Activated CD8-positive, alpha-beta T cell treated with anti-CD3 and anti-CD28 coated beads for 36 hours (primary cell): ENCODE data around the gene OXSR1. TPM values are rescaled to one million over a fixed set of nuclear protein-coding genes. Genes with fewer than 3 reads are reported as not detected.

Experiments used
- ATAC-seq: fragments of 200-7000 bp; cut with Tn5 transposase; one replicate; pipeline ENCODE4 v1.10.0; 2021; ENCODE audit warnings: mild to moderate bottlenecking, moderate library complexity
- CTCF ChIA-PET: fragments of 350-600 bp; sonication (Branson Sonifier 250); formaldehyde crosslinking; loops from one replicate; lab custom pipeline; 2021; ENCODE audit warnings: antibody characterized with exemption; lab: Charles Lee
- POLR2A ChIA-PET: fragments of 350-600 bp; sonication (Branson Sonifier 250); formaldehyde crosslinking; loops from one replicate; lab custom pipeline; 2021; ENCODE audit warnings: antibody characterized with exemption; lab: Charles Lee
- DNase-seq: peaks from one replicate; pipeline ENCODE4 v3.0.0-alpha.2; 2020
- H3K27ac Mint-ChIP-seq: one replicate; pipeline ENCODE4 v1.8.0; 2021; ENCODE audit warnings: mild to moderate bottlenecking, mixed read lengths
- H3K27me3 Mint-ChIP-seq: one replicate; pipeline ENCODE4 v1.8.0; 2021; ENCODE audit warnings: mixed read lengths
- H3K36me3 Mint-ChIP-seq: one replicate; pipeline ENCODE4 v1.8.0; 2021; ENCODE audit warnings: low read depth, mixed read lengths
- H3K4me1 Mint-ChIP-seq: one replicate; pipeline ENCODE4 v1.8.0; 2021; ENCODE audit warnings: low read depth, mixed read lengths
- H3K4me3 Mint-ChIP-seq: one replicate; pipeline ENCODE4 v1.8.0; 2021; ENCODE audit warnings: mild to moderate bottlenecking, moderate library complexity, mixed read lengths
- H3K9me3 Mint-ChIP-seq: one replicate; pipeline ENCODE4 v1.8.0; 2021; ENCODE audit warnings: mixed read lengths
- CTCF ChIP-seq: fragments of 200-600 bp; IDR thresholded peaks from one replicate; pipeline ENCODE4 v1.8.0; 2022; ENCODE audit warnings: antibody characterized with exemption, mild to moderate bottlenecking
- intact Hi-C: fragments of 100-400 bp; cut with micrococcal nuclease; formaldehyde crosslinking; loops from one replicate; pipeline ENCODE4 v1.10.0; 2022
- total RNA-seq, 2 experiments: library from RNA; stranded (reverse); gene quantifications; one replicate each; pipeline ENCODE4 v1.2.3, GENCODE V29; 2021

Gene OXSR1
- total RNA-seq, 2 experiments from 2014 or later = 56.5 to 57.9 TPM

DNA sequence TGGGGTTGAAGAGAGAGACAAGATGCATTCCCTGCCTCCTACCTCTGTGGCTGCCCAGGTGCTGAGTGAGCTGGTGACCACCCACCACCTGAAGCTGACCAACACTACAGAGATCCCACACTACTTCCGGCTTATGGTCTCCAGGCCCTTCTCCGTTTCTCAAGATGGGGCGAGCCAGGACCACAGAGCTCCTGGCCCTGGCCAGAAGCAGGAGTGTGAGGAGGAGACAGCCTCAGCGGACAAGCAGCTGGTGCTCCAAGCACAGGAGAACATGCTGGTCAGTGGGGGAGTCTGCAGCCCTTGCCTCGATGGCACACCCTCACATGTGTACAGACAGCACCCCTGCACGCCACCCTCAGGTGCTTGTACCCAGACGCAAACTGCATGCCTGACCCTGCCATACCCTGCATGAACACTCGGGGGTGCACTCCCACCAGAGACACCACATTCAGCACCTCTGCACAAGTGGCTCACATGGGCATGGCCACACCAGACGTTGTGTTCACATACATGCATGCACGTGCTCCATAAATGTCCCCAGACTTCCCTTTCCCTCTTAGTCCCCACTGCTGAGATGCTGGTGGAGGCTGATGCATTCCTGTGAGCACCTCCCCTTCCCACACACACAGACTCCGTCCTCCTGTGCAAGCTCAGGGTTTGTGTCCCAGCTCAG lies 47.5 kb upstream of the OXSR1 start:
- peak; percentile 87 for DNase-seq
- ChIA-PET POLR2A (interaction anchor here (0.6 to 1.6 kb wide), 4 partner anchors 15 to 23 kb away, joined by 3 to 5 read pairs (median 4); partner anchors contain the start of gene MYD88), CTCF (interaction anchor here (0.5 to 4.3 kb wide), 28 partner anchors 9 to 404 kb away, joined by 3 to 20 read pairs (median 4); no protein-coding TSS in a partner anchor)
- ATAC-seq = peak; percentile 97
- H3K9me3 Mint-ChIP-seq = no peaks in the 10 kb centered on the region
- no peak overlapping the region for H3K27ac Mint-ChIP-seq
- H3K27me3 Mint-ChIP-seq = no peaks in the 10 kb centered on the region
- H3K4me3 Mint-ChIP-seq = no peak overlapping the region
- TF ChIP-seq CTCF = peak; percentile 86
- intact Hi-C loops = loop anchor here (10.0 kb wide), 1 partner anchor 367 kb away; no protein-coding TSS in a partner anchor
- H3K36me3 Mint-ChIP-seq = peaks cover 12% of the 10 kb centered on the region
- H3K4me1 Mint-ChIP-seq = peaks cover 7% of the 10 kb centered on the region

DNA sequence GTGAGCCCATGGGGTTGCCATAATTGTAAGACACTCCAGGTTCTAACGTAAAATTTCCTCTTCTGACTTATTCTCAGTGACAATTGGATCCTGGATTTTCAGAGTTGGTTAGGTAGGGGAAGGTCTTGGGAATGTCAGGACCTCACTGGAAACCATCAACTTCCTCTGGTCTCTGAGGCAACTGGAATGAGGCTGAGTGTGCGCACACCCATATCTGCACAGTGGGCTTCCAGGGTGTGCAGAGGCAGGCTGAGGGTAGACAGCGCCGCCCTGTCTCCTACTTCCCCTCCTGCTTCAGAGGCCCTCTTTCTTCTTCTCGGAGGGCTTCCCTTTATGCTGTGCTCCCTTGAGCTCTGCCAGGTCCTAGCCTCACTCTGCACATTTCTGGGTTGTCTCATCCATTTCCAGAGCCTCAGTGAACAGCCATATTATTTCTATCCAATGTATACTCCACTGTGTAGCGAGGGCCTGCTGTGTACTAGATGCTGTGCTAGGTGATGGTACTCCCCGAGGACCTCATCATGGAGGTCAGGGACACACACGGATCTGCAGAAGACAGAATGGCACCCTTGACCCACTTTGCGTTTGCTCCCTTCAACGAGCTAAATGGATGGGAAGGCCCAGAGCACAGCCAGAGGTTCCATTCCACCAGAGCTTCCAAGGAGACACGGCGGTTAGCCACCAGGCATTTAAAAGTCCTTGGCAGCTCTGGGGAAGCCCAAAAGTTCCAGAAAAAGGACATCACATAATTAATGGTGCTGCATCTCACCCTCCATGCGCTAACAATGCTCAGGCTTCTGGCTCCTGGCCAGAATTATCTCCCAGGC lies 46.7 kb upstream of the OXSR1 start:
- Mint-ChIP-seq H3K4me1 (peaks cover 11% of the 10 kb centered on the region), H3K9me3 (no peaks in the 10 kb centered on the region), H3K27me3 (no peaks in the 10 kb centered on the region), H3K4me3 (no peak overlapping the region), H3K36me3 (peaks cover 17% of the 10 kb centered on the region), H3K27ac (no peak overlapping the region)
- ATAC-seq (no peak), DNase-seq (no peak)
- CTCF ChIA-PET = interaction anchor here (0.6 to 4.3 kb wide), 20 partner anchors 8 to 362 kb away, joined by 3 to 20 read pairs (median 4); no protein-coding TSS in a partner anchor
- no peak for TF ChIP-seq CTCF
- POLR2A ChIA-PET = interaction anchor here (0.6 to 2.1 kb wide), 3 partner anchors 13 to 23 kb away, joined by 3 to 6 read pairs (median 4); no protein-coding TSS in a partner anchor
- intact Hi-C loops = loop anchor here (10.0 kb wide), 1 partner anchor 366 kb away; no protein-coding TSS in a partner anchor

DNA sequence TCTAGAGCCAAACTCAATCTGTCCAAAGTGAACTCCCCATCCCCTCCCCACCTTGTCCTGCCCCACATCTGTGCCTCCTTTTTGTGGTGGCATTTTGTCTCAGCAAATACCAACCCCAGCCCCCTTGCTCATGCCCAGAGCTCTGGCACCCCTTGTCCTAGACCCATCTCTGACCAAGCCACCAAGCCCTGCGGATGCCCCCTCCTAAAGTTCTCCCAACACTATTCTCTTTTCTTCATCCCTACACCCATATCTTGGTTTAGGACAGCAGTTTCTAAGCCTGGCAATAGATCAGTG lies 46.1 kb upstream of the OXSR1 start:
- Mint-ChIP-seq H3K27ac (peak overlapping the region; percentile 24), H3K27me3 (no peaks in the 10 kb centered on the region), H3K9me3 (no peaks in the 10 kb centered on the region), H3K4me1 (peaks cover 11% of the 10 kb centered on the region), H3K4me3 (no peak overlapping the region), H3K36me3 (peaks cover 19% of the 10 kb centered on the region)
- ATAC-seq (no peak), DNase-seq (no peak)
- ChIA-PET POLR2A (interaction anchor here (0.6 to 2.1 kb wide), 5 partner anchors 13 to 75 kb away, joined by 3 to 6 read pairs (median 3); no protein-coding TSS in a partner anchor), CTCF (interaction anchor here (0.6 to 4.3 kb wide), 11 partner anchors 9 to 361 kb away, joined by 3 to 20 read pairs (median 4); partner anchors contain the start of gene XYLB)
- no peak for TF ChIP-seq CTCF
- intact Hi-C loops = loop anchor here (10.0 kb wide), 1 partner anchor 366 kb away; no protein-coding TSS in a partner anchor

DNA sequence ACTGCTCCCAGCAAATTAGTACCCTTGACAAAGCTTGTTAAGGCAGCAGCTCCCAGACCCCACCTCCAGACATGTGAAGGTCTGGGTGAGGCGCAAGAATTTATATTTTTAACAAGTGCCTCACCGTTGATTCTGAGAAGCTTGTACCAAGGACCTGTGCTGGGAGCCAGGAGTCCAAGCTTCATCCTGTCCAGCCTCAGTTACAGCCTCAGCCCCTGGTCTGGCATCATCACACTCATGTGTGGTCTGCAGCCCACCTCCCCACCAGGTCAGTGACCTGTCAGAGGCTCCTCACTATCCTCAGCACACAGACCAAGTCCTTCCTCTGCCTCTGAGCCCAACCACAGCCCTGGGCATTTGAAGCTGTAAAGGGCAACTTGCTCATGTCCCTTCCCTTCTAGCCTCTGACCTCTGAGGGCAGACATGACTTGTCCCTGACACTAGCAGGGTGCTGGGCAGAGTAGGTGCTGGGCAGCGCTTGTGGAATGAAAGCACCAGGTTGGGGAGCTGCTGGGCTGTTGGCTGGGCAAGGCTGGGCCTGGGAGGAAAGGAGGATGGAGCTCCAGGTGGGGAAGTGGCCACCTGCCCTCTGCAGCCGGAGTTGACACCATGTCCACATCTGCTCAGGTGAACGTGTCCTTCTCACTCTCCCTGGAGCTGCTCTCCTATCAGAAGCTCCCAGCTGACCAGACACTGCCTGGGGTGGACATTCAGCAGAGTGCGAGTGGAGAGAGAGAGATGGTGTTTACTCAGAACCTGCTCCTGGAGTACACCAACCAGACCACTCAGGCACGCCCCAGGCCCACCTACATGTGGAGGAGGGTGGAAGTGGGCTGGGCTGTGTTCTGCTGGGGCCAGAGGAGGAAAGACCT lies 45.3 kb upstream of the OXSR1 start:
- intact Hi-C loops = loop anchor here (10.0 kb wide), 1 partner anchor 365 kb away; no protein-coding TSS in a partner anchor
- ChIA-PET POLR2A (interaction anchor here (0.6 to 2.1 kb wide), 6 partner anchors 9 to 75 kb away, joined by 3 to 6 read pairs (median 3); no protein-coding TSS in a partner anchor), CTCF (interaction anchor here (0.9 to 4.3 kb wide), 9 partner anchors 8 to 360 kb away, joined by 3 to 20 read pairs (median 4); partner anchors contain the start of gene XYLB)
- Mint-ChIP-seq H3K27ac (no peak overlapping the region), H3K36me3 (peaks cover 23% of the 10 kb centered on the region), H3K4me1 (peaks cover 11% of the 10 kb centered on the region), H3K4me3 (no peak overlapping the region), H3K27me3 (no peaks in the 10 kb centered on the region), H3K9me3 (no peaks in the 10 kb centered on the region)
- no peak for TF ChIP-seq CTCF
- no peak for ATAC-seq
- DNase-seq = no peak
